ENCODE results near the gene PCCA.

The PCCA gene

DNA sequence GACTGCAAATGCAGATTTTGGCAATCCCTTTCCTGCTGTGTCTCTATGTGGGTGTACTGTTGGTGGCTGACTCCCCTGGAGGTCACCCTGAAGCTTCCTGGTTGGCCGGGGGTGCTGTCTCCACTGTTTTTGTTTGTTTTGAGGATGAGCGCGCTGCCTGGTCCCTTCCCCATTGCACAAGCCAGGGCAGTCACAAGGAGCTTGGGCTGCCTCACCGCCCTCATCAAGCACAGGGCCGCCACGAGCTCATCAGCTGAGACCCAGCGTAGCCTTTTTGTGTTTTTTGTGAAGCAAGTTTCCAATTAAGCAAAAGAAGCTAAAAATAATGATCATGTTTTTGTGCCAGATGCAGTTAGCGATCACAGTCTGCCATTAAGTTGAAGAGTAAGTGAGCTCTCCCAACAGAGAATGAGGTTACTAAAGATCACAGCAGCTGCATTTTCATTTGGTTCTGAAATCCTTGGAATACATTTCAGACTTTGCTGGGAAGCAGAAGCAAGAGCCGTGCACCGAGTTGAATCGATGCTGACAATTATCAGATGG is 441.8 kb downstream of the PCCA start:
- no peak for DNase-seq

DNA sequence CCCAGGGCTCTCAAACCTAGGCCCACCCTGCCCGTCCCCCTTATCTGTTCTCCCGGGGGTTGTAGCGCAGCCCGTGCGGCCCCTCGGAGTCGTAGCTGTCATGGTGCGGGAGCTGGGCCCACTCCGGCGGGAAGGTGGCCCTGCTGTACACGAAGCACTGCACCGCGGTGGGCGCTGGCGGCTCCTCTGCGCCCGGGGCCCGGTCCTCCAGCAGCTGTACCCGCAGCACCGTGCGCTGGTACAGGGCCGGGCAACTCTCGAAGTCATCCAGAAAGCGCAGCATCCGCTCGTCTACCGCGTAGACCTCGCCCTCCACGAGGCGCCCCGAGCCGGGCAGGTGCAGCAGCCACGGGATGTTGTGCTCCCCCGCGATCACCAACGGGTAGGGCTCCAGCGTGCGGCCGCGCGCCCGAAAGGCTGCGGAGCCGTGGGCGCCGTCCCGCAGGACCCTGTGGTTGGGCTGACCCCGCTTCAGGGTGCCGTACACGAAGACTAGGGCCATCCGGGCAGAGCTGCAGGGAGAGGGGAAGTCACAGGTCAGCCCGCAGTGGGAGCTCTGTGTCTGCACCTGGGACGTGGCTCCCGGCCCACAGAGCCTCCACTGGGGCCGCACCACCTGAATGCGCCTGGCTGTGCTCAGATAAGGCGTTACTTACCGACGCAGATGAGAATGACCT is 443.3 kb downstream of the PCCA start:
- no peak for DNase-seq

DNA sequence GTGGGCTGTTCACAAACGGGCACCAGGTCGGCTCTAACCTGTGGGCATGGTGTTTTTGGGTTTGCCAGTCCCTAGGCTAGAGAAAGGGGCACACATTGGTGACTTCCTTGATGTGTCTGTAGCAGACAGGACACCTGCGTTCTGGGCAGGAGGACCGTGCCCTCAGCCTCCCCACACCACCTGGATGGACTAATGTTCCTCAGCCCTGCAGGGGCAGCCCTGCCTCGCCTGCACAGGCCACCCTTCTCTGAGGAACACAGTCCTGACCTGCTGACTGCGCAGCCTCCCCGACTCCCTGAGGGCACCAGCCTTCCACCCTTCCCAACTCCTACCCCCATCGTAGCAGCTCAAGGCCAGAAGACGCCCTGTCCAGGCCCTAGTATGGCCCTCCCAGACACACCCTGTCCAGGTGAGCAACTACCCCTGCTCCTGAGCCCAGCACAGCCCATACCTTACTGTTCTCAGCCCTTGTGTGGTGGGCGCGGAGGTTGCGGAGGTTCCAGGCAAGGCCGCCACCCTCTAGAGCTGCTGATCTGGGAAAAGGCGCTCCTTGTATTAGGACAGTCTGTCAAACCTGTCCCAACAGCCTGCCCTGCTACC is 444.0 kb downstream of the PCCA start:
- DNase-seq: no peak

DNA sequence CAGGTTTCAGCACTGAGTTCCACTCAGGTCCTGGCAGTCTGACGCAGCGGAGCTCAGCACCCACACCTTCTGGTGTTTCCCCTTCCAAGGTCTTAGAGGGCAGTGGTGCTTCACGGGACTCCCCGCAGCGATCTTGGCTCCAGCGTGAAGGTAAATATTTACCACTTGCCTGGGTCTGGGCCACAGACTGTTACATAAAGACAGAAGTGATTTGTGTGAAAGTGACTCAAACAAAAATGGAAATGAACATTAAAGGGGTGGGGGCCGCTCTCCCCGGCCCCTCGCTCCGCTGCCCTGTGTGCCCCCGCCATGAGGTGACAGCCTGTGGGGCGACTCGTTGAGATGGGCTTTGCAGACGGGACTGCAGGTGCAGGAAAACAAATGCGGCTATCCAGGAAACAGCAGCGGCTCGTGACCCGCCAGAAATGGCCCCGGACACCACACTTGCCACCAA is 444.7 kb downstream of the PCCA start:
- no peak for DNase-seq

DNA sequence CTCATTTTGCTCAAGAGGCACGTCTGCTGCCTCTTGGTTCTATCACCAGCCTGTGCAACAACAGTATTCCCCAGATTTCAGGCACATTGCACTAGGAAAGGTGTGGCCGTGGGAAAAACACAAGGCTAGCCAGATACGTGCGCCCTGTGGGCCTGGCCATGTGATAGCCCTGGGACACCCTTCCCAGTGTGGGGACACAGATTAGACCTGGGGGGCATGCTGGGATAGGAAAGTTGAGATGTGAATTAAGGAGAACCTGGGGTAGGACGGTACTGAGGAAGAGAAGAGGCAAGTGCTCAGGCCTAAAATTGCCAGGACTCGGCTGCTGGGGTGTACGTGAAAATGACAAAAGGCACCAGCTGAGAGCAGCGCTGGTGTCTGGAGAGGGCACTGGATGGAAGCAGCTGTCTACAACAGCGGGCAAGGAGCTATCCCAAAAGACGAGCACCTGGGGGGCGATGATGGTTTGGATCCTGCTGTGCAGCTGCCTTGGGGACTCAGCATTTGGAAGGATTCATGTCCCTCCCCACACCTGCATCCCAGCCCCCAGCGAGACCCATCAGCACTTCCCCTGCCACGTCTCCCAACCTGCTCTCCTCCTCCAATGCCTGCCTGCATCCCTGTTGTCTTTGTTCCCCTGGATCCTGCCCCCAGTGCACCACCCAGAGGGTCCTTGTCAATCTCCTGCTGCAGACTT is 445.4 kb downstream of the PCCA start:
- DNase-seq: no peak

- no peak for DNase-seq
Measured at GRCh38 chr13:100534911-100535310, 446.0 kb downstream of the PCCA start.

DNA sequence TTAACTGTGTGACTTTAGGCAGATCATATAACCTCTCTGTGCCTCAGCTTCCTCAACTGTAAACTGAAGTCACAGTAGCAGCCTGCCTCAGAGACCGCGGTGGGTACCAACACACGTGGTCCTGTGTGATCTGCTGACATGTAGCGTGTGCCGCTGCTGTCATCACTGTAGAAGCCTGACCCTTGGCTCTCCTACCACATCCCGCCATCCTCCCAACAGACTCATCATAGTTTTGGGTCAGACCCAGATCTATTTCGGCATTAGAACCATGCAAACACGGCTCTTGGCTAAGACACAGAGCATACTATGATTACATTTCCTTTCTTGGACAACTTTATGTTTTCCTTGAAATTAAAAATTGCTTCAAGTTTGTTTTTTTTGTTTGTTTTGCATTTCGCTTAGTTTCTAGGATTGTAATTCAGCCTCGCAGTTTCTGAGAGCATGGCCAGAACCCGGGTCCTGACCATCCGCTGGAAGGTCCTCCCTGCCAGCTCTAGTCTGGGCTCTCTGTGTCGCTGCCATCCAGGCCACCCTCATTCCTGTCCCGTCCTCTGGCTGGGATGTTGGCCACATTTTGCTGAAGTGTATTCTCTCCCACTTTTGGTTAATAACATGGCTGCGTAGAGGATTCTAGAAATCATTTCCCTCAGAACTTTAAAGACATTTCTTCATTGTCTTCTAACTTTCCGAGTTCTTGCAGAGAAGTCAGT is 446.7 kb downstream of the PCCA start:
- DNase-seq: no peak

DNA sequence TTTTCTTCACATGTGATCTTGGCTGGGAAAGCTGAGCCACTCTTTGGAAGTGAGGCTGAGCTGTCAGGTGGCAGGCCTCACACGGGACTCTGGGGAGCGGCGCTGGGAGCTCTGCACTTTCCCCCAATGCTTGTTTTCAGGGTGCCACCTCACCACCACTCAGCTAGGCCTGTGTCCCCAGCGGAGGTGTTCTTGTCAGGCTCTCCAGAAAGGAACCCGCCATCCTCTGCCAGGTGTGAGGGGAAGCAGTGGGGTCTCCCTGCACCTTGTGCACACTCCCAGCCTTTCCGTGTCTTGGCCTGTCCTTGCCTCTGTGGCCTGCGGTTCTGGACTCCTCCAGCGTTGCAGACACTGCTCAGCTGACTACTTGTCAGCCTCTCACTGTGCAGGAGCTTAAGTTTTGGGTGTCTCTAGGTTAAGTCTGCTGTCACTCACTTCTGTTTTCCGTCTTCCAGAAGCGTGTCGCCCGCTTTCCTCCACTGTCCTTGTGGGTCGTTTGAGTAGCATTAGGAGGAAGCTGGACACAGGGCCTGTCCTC is 447.8 kb downstream of the PCCA start:
- no peak for DNase-seq

GRCh38 chr13:100537486-100537885 is 448.6 kb downstream of the PCCA start:
- DNase-seq: no peak

DNA sequence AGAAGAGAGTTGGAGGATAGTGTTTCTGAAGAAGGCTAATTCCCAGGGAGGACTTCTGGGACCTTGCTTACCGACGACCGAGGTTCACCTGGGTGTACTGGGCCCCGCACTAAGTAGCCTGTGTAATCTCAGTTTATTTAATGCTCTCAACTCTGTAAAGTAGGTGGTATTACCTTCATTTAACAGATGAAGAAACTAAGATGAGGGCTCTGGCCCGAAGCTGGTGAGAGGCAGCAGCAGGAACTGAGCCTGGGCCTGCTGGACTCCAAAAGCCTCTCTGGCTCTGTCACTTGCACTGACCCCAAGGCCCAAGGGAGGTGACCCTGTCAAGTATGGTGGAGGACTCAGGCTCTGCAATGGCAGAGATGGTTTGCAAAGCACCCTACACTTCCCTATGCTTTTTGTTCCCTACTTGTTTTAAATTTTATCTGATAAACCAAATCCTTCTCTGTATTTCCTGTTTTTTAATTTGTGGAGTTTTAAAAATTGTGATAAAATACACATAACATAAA is 449.1 kb downstream of the PCCA start:
- no peak for DNase-seq

DNA sequence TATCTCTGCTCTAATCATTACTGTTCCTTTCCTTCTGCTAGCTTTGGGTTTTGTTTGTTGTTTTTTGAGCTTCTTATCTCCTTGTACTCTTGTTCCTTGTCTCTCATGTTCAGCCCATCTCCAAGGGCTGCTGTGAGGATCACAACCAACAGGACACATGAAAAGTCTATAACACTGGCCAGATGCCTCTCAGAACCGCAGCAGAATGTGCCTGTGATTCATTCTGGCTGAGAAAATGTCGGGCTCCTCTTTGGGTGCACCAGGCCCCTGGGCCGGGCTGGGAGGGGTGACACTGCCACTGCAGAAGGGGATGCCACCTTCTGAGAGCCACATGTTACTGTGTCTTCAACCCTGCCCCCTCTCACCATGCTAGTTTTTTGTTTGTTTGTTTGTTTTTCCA is 451.7 kb downstream of the PCCA start:
- DNase-seq: no peak

DNA sequence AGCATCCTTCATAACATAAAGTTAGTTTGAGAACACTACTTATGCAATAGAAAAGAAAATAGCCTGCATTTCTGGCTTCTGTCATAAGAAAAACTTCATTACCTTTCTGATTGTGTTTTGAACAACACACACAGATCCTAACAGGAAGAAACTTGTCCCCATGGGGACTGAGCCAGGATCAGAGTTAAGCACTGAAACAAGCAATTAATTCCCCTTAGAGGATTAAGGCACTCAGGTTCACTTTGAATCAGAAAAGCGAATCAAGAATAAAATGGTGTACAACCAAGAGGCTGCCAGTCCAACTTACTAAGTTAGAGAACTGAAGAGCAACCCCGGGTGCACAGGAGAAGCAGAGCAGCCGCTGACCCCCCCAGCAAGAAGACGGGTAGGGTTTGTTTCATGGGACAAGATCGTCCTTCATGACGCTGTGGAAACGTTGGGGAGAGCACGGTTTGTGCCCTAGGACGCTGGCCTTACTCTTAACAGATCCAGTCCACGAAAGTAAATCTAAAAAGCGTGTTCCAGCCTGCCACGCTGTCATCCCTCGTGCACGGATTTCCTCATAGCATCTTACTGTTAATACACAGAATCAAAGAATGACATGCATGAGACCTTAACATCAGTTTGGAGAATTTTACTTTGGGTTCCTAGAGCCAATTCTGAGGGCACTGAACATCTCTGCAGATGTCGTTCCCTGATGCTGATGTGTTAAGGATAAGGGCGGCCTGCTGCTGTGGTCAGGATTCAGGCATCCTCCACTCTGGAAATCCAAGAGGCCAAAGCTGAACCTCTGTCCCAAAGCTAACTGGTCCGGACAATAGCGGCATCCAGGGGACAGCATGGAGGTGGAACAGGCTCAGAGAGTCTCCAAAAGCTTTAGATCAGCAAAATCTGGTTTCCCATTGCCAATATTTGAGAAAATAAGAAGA is 453.3 kb downstream of the PCCA start:
- no peak for DNase-seq

DNA sequence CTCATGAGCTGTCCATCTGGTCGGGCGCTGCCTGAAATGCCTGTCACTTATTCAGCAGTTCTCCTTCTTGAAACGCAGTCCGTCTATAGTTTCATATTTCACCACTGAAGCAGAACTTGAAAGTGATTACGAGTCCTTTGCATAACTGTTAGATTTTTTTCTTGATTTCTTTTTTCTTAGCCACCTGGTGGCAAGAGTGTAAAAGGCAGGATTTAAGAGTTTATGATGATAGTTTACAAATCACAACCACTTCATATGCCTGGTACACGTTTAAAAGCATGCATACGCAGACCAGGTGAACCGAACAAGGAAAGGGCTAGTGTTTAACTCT is 453.9 kb downstream of the PCCA start:
- peak; percentile 34 for DNase-seq

GRCh38 chr13:100543872-100544602 is 455.1 kb downstream of the PCCA start:
- DNase-seq: no peak

- DNase-seq: no peak
Measured at GRCh38 chr13:100544866-100545683, 456.2 kb downstream of the PCCA start.

- DNase-seq: no peak
Measured at GRCh38 chr13:100545684-100546061, 456.8 kb downstream of the PCCA start.

DNA sequence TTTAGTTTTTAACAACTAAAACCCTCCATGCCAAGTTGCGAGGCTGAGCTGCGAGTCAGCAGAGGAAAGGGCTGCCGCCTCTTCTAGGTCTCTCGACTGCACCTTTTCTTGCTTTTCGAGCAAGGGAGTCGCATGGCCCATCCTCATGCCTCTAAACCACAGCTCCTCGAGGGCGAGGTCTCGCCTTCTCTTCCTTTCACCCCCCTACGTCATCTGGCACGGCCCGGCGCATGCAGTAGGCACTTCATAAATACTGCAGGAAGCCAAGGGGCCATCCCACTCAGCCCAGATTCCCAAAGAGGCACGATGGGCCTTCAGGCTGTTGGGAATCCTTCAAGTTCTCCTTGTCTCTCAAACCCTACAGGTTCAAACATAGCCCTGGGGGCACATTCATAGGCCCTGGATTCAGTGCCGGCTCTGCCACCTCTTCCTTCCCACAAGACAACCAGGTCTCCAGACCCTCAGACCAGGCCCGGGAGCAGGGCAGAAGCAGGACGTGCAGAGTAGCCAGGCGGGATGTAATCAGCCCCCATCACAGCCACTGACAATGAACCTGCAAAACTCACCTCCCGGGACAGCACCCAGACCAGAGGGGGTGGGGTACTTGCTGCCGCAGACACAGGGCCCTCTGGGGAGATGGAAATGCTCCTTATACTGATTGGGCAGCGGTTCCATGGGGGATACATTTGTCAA is 458.0 kb downstream of the PCCA start:
- no peak for DNase-seq

GRCh38 chr13:100547791-100548201 is 458.9 kb downstream of the PCCA start:
- DNase-seq: peak; percentile 28

DNA sequence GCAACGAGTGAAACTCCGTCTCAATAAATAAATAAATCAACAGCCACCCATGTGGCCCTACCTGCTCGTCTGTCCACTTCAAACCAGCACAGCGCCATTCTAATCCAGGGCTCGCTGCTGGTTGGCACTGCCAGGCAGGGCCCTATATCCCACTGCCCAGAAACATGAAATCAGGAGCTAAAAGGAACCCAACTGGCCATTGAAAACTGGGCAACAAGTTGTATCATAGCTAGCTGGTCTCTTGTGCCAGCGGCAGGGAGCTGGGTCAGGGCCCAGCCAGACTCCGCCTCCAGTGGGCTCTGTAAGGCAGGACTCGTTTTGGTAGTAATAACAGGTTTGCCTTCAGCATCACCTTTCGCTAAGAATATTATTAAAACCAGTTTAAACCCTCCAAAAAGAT is 460.4 kb downstream of the PCCA start:
- DNase-seq: no peak

GRCh38 chr13:100552755-100553154 is 463.9 kb downstream of the PCCA start:
- DNase-seq: no peak

Data from EL (cell line).